KMS-11 (cell line): Measurements from ENCODE around the gene SDK1.

Source experiments
- H2AFZ ChIP-seq: fragments of 200-600 bp; sonication (generic); 2 replicates; pipeline ENCODE4 v1.6.1; 2016; ENCODE audit warnings: antibody characterized with exemption, mixed run types, low read depth
- H3K27ac ChIP-seq: fragments of 200-600 bp; sonication (generic); 2 replicates; pipeline ENCODE4 v1.6.1; 2016; ENCODE audit warnings: mild to moderate bottlenecking, mixed run types
- H3K27me3 ChIP-seq: fragments of 200-600 bp; sonication (generic); 2 replicates; pipeline ENCODE4 v1.6.1; 2017; ENCODE audit warnings: mild to moderate bottlenecking, low read depth, mixed run types, moderate library complexity; ENCODE audit not compliant: insufficient read depth
- H3K36me3 ChIP-seq: fragments of 200-600 bp; sonication (generic); 2 replicates; pipeline ENCODE4 v1.6.1; 2017; ENCODE audit warnings: mild to moderate bottlenecking, mixed run types; ENCODE audit not compliant: insufficient read depth
- H3K4me1 ChIP-seq: fragments of 200-600 bp; sonication (generic); 2 replicates; pipeline ENCODE4 v1.6.1; 2016; ENCODE audit warnings: mild to moderate bottlenecking, low read depth, mixed run types; ENCODE audit not compliant: poor library complexity, severe bottlenecking
- H3K4me2 ChIP-seq: fragments of 200-600 bp; sonication (generic); 2 replicates; pipeline ENCODE4 v1.7.0; 2016; ENCODE audit warnings: mild to moderate bottlenecking, mixed run types
- H3K4me3 ChIP-seq: fragments of 200-600 bp; sonication (generic); IDR thresholded peaks from 2 replicates; pipeline ENCODE4 v1.6.1; 2017; ENCODE audit warnings: low read depth, low read length, mixed read lengths; ENCODE audit not compliant: insufficient read depth
- H3K79me2 ChIP-seq: fragments of 200-600 bp; sonication (generic); 2 replicates; pipeline ENCODE4 v1.6.1; 2016; ENCODE audit warnings: low read depth, mixed run types; ENCODE audit not compliant: insufficient read depth
- H3K9ac ChIP-seq: fragments of 200-600 bp; sonication (generic); 2 replicates; pipeline ENCODE4 v1.6.1; 2016; ENCODE audit warnings: mild to moderate bottlenecking, mixed run types
- H4K20me1 ChIP-seq: fragments of 200-600 bp; sonication (generic); 2 replicates; pipeline ENCODE4 v1.6.1; 2016; ENCODE audit warnings: mild to moderate bottlenecking, mixed run types; ENCODE audit not compliant: insufficient read depth
- TF ChIP-seq, protein P1 (sequence below): fragments of 200-600 bp; sonication (generic); conservative IDR thresholded peaks from 2 replicates; pipeline ENCODE4 v1.6.1; 2017; ENCODE audit warnings: low read depth, mild to moderate bottlenecking, antibody characterized with exemption, low read length, moderate library complexity, mixed read lengths

The SDK1 gene

DNA sequence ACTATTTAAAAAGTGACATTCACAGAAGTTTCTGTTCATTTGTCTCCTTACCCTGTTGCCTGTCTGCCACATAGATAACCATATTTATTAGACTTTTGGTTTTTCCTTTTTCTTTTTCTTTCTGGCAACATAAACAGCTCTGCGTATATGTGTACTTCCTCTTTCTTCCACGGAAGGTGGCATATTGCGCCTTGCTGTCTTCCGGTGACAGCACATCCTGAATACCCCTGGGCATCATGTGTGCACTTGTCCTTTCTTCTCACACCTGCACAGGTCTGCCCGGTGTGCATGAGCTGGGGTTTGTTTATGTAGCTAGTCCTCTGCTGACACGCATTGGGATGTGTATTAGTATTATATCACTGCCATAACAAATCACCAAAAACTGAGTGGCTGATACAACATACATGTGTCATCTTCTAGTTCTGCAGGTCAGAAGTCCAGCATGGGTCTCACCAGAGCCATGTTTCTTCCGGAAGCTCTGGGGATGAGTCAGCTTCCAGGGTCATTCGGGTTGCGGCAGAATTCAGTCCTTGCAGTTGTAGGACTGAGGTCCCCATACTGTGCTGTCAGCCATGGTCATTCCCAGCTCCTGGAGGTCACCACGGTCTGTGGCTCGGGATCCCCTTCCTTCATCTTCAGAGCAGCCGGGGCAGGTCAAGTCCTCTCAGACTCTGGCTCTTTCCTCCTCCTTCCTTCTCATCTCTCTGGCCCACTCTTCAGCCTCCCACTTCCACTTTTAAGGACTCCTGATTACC is 785.1 kb downstream of the SDK1 start:
- H3K79me2 ChIP-seq, result no peaks in the 10 kb centered on the region
- H4K20me1 ChIP-seq, result no peaks in the 10 kb centered on the region
- no peaks in the 10 kb centered on the region for H3K36me3 ChIP-seq
- no peak overlapping the region for H2AFZ ChIP-seq
- H3K27ac ChIP-seq, result no peak overlapping the region
- TF ChIP-seq, protein P1, sequence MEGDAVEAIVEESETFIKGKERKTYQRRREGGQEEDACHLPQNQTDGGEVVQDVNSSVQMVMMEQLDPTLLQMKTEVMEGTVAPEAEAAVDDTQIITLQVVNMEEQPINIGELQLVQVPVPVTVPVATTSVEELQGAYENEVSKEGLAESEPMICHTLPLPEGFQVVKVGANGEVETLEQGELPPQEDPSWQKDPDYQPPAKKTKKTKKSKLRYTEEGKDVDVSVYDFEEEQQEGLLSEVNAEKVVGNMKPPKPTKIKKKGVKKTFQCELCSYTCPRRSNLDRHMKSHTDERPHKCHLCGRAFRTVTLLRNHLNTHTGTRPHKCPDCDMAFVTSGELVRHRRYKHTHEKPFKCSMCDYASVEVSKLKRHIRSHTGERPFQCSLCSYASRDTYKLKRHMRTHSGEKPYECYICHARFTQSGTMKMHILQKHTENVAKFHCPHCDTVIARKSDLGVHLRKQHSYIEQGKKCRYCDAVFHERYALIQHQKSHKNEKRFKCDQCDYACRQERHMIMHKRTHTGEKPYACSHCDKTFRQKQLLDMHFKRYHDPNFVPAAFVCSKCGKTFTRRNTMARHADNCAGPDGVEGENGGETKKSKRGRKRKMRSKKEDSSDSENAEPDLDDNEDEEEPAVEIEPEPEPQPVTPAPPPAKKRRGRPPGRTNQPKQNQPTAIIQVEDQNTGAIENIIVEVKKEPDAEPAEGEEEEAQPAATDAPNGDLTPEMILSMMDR, result no peak
- no peaks in the 10 kb centered on the region for H3K27me3 ChIP-seq
- no peak overlapping the region for H3K4me2 ChIP-seq
- H3K4me3 ChIP-seq, result no peak overlapping the region
- H3K4me1 ChIP-seq, result no peaks in the 10 kb centered on the region
- H3K9ac ChIP-seq, result no peak overlapping the region

DNA sequence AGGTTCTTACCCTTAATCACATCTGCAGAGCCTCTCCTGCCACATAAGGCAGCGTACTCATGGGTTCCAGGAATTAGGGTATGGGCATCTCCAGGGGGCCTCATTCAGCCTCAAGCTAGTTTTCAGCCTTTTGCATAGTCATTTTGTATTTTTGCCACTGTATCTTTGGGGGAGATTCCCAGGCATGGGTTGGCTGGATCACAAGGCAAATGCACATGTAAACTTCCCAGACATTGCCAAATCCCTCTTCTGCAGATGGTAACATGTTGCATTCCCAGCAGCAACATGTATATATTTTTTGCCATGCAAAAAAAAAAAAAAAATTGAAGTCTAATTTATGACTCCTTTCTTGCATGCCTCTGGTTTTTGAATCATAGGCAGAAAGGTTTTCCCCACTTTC is 785.7 kb downstream of the SDK1 start:
- Histone ChIP-seq H3K4me2 (no peak overlapping the region), H3K27me3 (no peaks in the 10 kb centered on the region), H3K27ac (no peak overlapping the region), H3K4me3 (no peak overlapping the region), H2AFZ (no peak overlapping the region), H3K4me1 (no peaks in the 10 kb centered on the region), H4K20me1 (no peaks in the 10 kb centered on the region), H3K36me3 (no peaks in the 10 kb centered on the region), H3K79me2 (no peaks in the 10 kb centered on the region), H3K9ac (no peak overlapping the region)
- TF ChIP-seq, protein P1, result no peak

DNA sequence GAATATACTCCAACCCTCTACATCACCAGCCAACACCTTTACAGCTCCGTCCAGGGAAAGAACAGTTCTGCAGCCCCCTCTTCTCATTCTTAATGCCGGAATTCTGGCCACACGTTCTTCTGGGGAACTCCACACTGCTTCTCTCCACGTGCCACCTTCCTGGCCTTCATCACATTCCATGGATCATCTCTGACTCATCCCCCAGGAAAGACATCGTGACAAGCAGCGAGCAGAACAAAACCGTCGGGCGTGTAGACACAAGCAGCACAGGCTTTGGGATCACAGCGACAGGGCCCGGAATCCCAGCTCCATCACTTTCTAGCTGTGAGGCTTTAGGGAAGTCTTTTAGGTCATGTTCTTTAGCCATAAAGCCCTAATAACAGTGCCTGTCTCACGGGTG is 790.7 kb downstream of the SDK1 start:
- Histone ChIP-seq H3K4me1 (no peaks in the 10 kb centered on the region), H2AFZ (no peak overlapping the region), H3K27me3 (no peaks in the 10 kb centered on the region), H3K4me2 (no peak overlapping the region), H3K36me3 (no peaks in the 10 kb centered on the region), H3K9ac (no peak overlapping the region), H4K20me1 (no peaks in the 10 kb centered on the region), H3K27ac (no peak overlapping the region), H3K79me2 (no peaks in the 10 kb centered on the region), H3K4me3 (no peak overlapping the region)
- TF ChIP-seq, protein P1, result no peak

DNA sequence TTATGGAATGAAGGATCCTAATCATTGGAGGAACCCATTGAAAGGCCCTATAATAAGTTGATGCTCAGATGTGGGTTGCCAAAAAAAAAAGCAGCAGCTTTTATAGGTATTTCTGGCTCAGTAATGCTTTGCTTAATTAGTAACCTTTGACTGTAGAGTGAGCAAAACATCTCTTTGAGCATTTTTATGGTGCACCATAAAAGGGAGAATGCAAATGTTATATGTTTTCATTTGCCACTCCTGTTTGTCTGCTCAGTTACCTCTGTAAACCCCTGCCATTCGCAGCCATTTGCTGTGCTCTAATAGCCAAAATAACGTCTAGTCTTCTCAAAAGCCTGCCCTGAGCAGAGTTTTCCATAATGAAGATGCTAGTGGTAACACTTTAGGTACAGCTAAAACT is 792.0 kb downstream of the SDK1 start:
- H3K27me3 ChIP-seq, result no peaks in the 10 kb centered on the region
- H2AFZ ChIP-seq, result no peak overlapping the region
- H3K4me1 ChIP-seq, result no peaks in the 10 kb centered on the region
- TF ChIP-seq, protein P1, result no peak
- H3K27ac ChIP-seq, result no peak overlapping the region
- no peak overlapping the region for H3K4me2 ChIP-seq
- H3K36me3 ChIP-seq, result no peaks in the 10 kb centered on the region
- H3K79me2 ChIP-seq, result no peaks in the 10 kb centered on the region
- no peak overlapping the region for H3K9ac ChIP-seq
- no peaks in the 10 kb centered on the region for H4K20me1 ChIP-seq
- no peak overlapping the region for H3K4me3 ChIP-seq
